Measurements from ENCODE around the gene ZNF66. TPM values are rescaled to one million over a fixed set of nuclear protein-coding genes. Genes with fewer than 3 reads are reported as not detected.

ZNF66 gene
- total RNA-seq, 6 experiments from 2014 or later, result 0.37 to 0.81 (median 0.57) TPM; not detected in 1

DNA sequence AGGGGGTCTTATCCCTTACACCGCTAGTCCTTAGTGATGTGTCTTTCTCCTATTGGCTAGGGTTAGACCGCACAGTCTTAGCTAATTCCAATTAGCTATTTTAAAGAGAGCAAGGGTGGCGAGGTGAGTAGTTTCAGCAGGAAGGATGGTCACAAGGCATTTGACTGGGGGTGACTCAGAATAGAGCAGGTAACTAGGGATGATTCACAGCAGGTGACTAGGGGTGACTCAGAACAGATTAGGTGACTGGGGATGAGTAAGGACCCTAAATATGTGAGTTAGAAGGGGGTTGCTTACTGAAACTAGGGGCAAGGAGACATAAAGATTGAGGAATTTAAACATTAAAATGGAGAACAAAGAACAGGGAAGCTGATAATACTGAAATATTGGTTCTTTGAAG lies 64.3 kb downstream of the ZNF66 start:
- no peaks in the 10 kb centered on the region for H3K27me3 ChIP-seq
- H3K4me3 ChIP-seq, result no peak overlapping the region
- 83% methylated on average over 3 of the region's 3 CpGs for WGBS (ENCODE audit: insufficient coverage, low coverage, low lambda C conversion rate, missing lambda C conversion rate)
- ATAC-seq, result no peak
- TF ChIP-seq, protein P1, sequence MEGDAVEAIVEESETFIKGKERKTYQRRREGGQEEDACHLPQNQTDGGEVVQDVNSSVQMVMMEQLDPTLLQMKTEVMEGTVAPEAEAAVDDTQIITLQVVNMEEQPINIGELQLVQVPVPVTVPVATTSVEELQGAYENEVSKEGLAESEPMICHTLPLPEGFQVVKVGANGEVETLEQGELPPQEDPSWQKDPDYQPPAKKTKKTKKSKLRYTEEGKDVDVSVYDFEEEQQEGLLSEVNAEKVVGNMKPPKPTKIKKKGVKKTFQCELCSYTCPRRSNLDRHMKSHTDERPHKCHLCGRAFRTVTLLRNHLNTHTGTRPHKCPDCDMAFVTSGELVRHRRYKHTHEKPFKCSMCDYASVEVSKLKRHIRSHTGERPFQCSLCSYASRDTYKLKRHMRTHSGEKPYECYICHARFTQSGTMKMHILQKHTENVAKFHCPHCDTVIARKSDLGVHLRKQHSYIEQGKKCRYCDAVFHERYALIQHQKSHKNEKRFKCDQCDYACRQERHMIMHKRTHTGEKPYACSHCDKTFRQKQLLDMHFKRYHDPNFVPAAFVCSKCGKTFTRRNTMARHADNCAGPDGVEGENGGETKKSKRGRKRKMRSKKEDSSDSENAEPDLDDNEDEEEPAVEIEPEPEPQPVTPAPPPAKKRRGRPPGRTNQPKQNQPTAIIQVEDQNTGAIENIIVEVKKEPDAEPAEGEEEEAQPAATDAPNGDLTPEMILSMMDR (IDR thresholded peaks at IDR 0.05), result no peak
- no peak overlapping the region for H3K27ac ChIP-seq
- no peak for DNase-seq
- no peaks in the 10 kb centered on the region for H3K36me3 ChIP-seq
- H3K9me3 ChIP-seq, result no peaks in the 10 kb centered on the region
- H3K4me1 ChIP-seq, result no peaks in the 10 kb centered on the region
- intact Hi-C loops (cut with DNase I), result no loop called here

Other genes starting within 250 kb of the ZNF66 start
- 1 to 10 TPM in 5 of 6 experiments, under 1 TPM in 1; 0.87 to 2.9 (median 2.2) TPM for gene ZNF737, start 210.5 kb upstream of the ZNF66 start, total RNA-seq
- 1 to 10 TPM; 2.1 to 4.9 (median 3.0) TPM for gene ZNF626, start 114.7 kb upstream of the ZNF66 start, total RNA-seq
- 1 to 10 TPM in 2 of 6 experiments, under 1 TPM in 4; 0.37 to 3.3 (median 0.84) TPM for gene ZNF85, start 146.9 kb downstream of the ZNF66 start, total RNA-seq
- 1 to 10 TPM in 4 of 6 experiments, under 1 TPM in 2; 0.44 to 2.2 (median 1.2) TPM for gene ZNF430, start 244.4 kb downstream of the ZNF66 start, total RNA-seq

Measured in right lobe of liver (tissue), 6 donors.